ENCODE data around the gene GMCL2.
A peak's percentile ranks its signal among the peaks of the same experiment; 100 is the strongest.
"Not testable (repeated sequence)": the region's sequence is repeated elsewhere in the genome, so short reads cannot be mapped to it uniquely, and the experiment has no call there.

Gene GMCL2, protein sequence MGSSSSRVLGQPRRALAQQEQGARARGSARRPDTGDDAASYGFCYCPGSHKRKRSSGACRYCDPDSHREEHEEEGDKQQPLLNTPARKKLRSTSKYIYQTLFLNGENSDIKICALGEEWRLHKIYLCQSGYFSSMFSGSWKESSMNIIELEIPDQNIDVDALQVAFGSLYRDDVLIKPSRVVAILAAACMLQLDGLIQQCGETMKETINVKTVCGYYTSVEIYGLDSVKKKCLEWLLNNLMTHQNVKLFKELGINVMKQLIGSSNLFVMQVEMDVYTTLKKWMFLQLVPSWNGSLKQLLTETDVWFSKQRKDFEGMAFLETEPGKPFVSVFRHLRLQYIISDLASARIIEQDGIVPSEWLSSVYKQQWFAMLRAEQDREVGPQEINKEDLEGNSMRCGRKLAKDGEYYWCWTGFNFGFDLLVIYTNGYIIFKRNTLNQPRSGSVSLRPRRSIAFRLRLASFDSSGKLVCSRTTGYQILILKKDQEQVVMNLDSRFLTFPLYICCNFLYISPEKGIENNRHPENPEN

DNA sequence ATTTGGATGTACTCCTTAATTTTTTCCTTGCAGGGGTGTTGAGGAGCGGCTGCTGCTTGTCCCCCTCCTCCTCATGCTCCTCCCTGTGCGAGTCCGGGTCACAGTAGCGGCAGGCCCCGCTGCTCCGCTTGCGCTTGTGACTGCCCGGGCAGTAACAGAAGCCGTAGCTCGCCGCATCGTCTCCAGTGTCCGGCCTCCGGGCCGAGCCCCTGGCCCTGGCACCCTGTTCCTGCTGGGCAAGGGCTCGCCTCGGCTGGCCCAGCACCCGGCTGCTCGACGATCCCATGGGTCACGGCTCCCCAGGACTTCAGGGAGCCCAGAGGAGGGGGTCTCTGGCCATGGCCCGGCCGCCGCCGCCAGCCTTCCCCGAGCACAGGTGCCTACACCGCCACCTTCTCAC is at the start of gene GMCL2:
TSS of gene GMCL2 (minus strand) at position 358 of the 400 bp plus-strand sequence. CDS start at position 286, 72 bp downstream.
- DNase-seq (ENCODE audit: low spot score) = no peak

DNA sequence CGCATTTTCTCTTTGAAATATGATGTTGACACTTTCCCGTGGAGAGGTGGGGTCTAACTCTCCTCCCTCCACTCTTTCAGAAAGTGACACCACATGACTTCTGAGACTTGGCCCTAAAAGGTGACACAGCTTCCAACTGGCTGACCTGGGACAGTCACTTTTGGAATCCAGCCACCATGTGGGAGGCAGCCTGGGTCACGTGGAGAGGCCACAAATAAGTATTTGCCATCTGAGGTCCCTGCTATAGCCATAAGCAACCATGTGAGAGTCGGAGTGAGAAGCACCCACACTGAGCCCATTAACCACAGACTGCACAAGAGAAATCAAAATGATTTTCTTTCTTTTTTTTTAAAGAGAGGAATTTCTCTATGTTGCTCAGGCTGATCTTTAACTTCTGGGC is 49.5 kb upstream of the GMCL2 start:
- no peak for DNase-seq (ENCODE audit: low spot score)

DNA sequence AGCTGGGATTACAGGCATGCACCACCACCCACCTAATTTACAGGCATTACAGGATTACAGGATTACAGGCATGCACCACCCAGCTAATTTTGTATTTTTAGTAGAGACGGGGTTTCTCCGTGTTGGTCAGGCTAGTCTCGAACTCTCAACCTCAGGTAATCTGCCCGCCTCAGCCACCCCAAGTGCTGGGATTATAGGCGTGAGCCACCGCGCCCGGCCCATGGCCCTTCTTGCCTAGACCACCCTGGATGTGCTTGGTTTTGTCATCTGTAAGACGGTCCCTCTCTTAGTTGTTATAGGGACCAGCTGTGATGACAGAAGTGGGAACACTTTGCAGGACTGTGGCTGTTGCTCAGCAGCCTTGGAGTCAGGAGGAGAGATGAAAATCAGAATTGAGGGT is 49.0 kb upstream of the GMCL2 start:
- DNase-seq (ENCODE audit: low spot score) = no peak

DNA sequence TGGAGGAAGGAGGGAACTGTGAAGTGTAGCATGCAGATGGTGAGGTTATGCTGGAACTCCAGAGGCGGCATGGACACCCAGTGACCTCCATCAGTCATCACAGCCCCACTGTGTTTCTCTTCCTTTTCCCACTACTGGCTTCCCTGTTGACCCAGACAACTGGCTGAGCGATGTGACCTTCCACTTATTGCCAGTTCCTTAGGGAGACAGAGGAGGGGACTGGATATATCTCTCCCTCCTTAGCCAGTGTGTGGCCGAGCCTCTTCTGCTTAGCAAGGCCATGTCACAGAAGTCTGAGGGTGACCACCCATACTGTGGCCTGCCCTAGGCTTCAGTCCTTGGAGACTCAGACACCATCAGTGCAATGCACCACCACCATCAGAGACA is 48.4 kb upstream of the GMCL2 start:
- no peak for DNase-seq (ENCODE audit: low spot score)

DNA sequence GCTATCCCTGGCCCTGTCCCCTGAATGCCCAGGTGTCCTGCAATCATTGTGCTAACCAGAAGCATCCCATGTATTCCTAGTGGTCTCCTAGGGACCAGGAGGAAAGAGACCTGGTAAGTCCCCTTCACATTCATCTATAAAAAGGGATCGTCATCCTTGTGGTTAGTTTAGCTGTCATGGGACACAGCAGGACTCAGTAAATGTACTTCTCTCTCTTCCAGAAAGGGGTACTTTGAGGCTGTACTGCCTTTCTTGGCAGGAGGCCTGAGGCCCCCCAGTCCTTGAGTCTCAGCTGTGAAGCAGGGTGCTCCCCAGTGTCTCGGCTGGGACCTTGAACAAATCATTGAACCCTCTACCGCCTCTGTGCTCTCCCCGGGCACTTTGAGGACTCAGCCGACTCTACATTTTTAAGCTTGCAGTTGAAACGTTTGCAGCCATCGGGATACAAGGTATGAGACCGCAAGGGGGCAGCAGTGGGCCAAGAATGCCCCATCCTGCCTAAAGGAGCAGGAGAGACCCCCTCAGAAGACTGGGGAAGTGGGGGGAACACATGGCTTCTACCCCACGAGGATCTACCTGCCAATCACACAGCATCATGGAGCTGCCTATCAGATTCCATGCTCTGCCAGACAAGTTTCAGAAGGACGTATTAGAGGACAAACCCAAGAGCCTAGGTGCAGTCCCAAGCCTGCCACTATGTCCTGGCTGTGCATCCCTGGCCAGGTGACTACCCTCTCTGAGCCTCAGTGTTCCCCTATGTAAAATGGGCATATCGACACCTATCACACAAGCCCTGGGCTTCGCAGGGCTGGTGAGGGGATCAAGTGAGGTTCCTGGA is 47.8 kb upstream of the GMCL2 start:
- peak; percentile 78 for DNase-seq (ENCODE audit: low spot score)

DNA sequence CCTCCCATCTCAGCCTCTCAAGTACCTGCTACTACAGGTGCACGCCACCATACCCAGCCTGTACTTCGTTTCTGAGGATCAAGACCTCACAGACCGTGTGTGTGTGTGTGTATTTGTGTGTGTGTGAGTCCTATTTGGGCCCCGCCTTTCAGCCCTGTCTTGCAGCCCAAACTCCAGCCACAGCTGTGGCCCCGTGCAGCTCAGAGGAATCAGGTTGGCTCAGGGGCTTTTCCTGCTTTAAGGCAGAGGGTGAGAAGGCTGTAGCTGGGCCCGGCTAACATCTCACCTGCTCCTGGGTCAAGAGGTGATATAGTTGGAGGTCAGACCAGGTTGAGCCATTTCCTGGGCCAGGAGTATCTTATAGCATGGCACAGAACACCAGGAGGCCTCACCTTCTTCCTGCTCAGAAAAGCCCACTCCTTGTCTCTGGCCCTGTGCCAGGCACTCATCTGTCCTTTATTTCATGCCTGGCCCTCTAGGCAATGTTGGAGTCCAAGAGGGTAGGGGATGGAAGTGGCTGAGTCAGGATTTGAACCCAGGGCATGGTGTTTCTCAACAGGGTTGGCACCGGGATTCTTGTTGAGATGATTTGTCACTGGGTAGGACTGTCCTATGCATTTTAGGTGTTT is 47.1 kb upstream of the GMCL2 start:
- no peak for DNase-seq (ENCODE audit: low spot score)

DNA sequence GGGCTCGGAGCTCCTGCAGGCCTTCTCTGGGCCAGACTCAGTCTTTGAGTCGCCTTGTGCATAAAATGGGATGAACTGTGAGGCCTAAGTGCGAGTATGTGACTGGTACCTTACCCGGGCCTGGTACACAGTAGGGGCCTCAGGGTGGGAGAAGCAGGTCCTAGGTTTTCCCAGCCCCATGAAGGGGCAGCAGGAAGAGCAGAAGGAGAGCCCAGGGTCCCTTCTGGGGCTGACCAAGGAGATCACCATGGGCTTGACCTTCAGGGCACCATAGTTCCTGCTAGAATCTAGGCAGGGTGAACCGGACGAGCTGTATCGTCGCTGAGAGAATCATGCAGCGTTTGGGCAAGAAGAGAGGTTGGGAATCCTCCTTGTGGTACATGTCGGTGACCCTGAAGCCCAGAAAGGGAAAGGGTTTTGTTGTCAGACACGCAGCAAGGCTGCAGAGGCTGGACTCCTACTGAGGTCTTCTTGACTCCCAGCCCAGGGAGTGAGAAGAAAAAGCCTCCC is 45.8 kb upstream of the GMCL2 start:
- DNase-seq (ENCODE audit: low spot score) = no peak

DNA sequence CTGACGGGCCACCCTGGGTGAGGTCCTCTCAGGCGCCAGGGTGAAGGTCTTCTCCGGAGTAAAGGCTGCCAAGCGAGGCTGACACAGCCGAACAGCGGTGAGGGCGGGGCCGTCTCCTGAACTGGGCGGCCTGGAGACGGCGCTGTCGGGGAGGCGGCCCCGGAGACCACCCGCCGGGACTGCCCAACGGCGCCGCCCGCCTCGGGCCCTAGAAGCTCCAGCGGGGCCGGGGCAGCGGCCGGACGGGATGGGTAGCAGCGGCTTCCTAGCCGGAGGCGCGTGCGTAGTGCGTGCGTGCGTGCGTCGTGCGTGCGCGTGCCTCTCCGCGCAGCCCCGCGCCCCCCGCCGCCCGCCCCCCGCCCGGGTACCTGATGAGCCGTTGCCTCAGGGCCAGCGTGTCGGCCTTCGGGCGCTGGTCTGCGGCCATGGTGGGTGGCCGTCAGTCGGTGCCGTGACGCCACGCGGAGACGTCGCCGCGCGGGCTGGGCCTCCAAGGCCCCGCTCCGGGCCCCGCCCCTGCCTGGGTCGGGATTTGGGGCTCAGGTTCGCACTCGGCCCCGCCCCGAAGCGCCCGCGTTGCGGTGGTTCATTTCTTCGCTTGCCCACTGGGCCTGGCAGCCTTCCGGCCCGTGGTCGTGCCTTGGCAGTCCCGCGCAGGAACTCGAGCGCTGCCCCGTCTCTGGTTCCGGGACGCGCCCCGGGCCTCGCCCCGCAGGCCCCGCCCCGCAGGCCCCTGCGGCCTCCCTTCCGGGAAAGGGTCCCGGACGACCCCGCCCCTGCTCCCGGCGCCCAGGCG is 45.2 kb upstream of the GMCL2 start, which contains the start of gene PHYKPL:
TSS of gene PHYKPL (minus strand) at position 679 of the 796 bp plus-strand sequence. CDS start at position 427, 252 bp downstream.
- DNase-seq (ENCODE audit: low spot score) = peak; percentile 74

DNA sequence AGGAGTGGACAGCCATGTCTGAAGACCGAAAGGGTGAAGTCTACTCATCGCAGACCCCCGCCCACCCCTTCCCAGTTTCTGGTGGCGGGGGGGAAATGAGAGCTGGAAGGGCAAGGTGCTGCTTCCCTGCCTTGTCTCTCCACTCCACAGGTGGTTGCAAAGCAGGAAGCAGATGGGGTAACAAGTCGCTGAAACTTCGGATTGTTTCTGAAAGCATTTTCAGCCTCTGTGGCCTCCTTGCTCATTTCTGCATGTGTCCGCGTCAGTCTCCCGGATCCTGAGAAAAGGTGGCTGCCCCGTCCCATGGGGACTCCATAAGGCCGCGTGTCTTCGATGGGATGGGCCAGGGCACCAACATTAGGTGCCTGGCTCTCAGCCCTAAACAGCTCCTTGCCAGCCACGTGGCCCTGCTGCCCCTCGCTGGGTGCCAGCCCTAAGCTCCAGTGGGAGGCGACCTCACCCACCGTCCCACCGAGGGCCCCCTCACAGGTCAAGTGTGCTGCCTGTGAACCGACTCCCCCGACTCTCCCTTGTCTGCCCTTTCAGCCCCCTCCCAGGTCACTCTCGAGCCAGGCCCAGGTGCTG is 44.5 kb upstream of the GMCL2 start:
- no peak for DNase-seq (ENCODE audit: low spot score)

DNA sequence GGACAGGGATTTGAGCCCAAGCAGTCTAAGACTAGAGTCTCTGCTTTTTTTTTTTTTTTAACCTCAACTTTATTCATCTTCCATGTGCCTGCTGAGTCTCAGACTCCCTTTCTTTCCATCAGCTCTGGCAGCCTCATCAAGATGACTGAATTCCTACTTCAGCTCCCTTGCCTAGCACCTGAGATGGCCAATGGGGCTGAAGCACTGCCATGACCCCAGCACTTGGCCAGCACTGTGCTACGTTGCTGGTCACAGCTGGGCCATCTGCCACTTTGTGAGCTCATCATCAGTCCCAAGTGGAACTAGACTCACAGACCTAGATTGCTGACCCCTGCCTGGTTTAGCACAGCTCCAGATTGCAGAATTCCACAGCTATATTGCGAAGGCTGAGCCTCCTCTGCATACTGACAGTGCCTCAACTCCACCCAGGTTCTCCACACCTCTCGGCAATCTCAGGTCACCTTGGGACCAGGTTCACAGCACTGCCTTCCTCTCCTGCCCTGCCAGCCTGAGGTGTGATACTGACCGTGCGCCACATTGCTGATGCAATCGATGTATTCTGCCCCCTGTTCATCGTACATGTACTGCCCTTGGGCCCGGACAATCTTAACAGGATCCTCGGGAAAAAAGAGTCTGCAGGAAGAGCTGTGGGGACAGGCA is 43.8 kb upstream of the GMCL2 start:
- peak; percentile 55 for DNase-seq (ENCODE audit: low spot score)

DNA sequence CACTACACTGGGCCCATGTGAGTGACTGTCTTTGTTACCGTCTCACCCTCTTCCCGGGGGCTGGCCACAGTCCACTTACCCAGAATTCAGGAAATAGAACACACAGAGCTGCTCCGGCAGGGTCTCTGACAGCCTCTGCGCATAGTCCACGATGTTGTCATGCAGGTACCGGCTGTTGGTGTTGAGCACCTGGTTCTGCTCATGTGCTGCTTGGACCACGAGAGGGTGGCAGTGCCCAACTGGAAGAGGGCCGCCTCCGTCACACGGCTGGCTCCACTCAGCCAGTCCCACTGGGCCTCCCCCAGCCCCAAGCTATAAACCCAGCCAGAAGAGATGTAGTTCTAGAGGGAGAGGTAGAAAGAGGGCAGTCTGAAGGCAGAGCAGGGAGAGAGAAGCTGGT is 42.7 kb upstream of the GMCL2 start:
- DNase-seq (ENCODE audit: low spot score) = no peak

DNA sequence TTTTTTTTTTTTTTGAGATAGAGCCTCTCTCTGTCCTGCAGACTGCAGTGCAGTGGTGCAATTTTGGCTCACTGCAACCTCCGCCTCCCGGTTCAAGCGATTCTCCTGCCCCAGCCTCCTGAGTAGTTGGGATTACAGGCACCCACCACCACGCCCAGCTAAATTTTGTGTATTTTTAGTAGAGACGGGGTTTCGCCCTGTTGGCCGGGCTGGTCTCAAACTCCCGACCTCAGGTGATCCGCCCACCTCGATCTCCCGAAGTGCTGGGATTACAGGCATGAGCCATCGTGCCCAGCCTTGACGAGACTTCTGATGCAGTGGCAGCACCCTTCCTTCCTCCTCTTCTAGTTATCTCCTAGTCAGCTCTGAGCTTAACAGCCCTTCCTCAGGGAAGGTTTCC is 41.9 kb upstream of the GMCL2 start:
- not testable (repeated sequence) for DNase-seq (ENCODE audit: low spot score)

DNA sequence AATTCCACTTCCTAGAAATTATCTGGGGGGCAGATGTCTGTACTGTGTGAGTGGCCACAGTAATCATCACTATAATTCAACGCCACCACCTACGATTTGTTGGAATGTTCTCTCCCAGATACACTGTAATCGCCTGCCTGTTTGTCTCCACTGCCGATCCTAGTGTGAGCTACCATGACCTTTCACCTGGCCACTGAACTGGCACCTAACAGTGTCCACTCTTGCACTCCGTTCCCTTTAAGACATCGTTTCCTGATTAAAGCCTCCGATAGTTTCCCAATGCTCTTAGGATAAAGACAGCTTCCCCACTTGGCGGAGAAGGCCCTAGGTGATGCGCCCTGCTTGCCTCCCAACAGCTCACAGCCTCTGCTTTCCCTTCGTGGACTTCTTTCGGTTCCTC is 41.4 kb upstream of the GMCL2 start:
- no peak for DNase-seq (ENCODE audit: low spot score)

DNA sequence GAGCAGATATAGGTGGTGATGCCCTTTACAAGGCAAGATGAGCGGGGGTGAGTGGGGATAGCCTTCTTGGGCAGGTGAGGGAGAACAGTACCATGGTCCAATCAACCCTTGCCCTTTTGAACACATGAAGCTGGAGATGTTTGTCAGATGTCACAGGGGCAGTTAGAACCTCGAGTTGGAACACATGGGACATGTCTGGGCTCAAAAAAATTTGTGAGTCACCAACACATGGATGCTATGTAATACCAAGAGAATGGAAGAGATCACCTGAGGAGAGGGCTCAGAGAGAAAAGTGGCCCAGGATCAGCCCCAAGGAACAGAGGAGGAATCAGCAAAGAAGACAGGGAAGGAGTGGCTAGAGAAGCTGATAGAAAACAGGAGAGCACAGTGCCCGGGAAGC is 40.8 kb upstream of the GMCL2 start:
- no peak for DNase-seq (ENCODE audit: low spot score)

DNA sequence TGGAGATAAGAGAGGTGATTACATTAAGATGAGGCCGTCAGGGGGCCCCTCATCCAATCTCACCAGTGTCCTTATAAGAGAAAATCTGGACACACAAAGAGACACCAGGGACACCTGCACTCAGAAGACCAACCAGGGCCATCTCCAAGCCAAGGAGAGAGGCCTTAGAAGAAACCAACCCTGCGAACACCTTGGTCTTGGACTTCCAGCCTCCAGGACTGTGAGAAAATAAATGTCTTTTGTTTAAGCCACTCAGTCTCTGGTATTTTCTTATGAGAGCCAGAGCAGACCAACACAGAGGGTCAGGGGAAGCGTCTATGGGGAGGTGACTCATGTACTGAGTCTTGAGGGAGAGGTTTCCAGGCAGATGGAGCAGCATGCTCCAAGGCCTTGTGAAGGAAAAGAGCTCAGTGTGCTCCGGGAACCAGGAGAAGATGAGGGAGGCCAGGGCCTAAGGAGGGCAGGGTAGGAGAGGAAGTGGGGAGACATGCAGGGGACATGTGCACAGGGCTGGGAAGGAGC is 40.0 kb upstream of the GMCL2 start:
- DNase-seq (ENCODE audit: low spot score) = no peak

DNA sequence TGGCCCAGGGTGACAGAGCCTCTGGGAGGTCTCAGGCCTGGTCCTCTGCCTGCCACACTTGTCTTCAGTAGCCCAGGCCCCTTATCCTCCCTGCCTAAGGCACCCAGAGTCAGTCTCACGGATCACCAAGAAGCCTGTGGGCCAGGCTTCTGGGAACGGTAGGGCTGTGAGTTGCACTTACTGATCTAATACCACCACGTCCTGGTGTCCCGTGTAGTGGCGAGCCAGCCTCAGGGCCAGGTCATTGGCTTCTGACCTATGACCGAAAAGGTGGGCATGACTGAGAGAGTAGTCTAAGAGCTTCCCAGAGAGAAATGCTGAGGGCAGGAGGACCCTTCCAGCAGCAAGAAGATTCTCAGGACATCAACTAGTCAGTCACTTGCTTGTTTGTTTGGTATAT is 38.0 kb upstream of the GMCL2 start:
- DNase-seq (ENCODE audit: low spot score) = no peak

DNA sequence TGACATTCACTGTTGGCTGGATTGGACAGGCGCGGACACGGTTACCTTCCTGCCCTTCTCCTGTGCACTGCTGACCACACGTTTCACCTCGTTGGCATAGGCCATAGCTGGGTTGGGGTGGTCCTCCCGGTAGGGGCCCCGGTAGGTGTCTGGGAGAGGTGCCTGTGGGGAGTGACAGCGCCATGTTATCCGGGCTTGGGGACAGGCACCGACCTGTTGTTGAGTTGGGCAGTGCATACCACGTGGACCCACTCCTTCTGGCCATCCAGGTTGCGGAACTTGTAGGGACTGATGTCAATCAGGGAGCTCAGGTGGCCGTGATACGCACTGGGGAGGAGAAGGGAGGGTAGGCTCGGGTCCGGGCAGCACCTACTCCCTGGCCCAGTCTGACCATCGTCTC is 37.2 kb upstream of the GMCL2 start:
- DNase-seq (ENCODE audit: low spot score) = no peak

DNA sequence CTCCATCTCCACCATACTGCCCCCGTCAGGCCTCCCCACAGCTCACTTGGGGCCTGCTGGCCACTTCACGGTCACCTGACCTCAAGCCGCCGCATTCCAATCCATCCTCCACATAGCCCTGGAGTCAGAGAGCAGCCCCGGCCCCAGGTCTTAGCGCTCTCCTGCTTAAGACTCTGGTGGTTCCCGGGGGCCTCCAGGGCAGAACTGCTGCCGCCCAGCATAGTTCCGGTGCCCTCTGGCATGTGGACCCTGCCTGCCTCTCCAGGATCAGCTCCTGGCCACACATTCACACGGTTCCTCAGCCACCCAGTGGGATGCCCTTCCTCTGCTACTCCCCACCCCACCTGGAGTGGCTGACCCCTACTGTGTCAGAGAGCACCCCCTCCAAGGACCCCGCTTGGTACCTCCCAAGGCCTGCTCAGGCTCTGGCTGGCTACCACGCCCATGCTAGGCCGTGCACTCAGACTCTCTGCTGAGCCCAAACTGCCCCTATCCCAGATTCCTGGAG is 36.7 kb upstream of the GMCL2 start:
- DNase-seq (ENCODE audit: low spot score) = no peak

DNA sequence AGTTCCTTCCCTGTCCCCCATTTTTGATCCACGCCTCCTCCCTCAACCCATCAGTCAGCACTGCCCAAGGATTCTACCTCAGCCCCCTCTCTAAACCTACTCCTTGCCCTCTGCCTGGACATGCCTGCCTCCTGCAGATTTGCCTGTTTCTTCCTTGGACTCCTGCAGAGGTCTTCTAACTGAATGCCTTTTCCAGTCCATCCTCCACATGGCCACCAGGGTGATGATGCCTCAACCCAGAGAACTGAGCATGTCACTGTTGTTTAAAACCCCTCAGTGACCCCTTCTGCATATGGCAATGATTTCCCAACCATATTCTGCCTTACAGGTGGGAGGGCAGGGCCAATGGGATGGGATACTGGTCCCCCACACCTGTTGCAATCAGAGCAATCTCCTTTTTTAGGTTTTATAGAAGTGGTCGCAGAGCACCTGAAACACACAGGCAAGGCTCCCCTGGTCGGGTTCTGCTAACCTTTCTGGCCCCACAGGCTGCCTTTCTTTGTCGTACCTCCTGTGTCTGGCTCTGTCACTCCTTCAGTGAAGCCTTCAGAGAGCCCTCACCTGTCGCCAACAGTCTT is 36.1 kb upstream of the GMCL2 start:
- no peak for DNase-seq (ENCODE audit: low spot score)

DNA sequence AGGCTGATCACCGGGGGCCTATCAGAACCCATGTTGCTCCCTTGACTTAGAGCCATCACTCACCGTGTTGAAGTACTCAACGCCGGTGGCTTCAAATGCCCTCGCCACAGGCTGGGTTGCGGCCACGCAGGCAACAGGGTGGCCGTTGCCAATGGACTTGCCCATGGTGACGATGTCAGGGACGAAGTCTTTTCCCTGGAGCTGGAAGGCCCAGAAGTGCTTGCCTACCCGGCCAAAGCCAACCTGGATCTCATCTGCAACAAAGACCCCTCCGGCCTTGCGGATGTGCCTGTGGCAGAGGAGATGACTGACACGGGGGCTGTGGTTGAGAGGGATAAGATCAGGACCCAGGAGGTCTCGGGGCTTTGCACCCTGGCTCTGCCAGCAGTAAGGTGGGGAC is 35.1 kb upstream of the GMCL2 start:
- DNase-seq (ENCODE audit: low spot score) = no peak

All from Ammon's horn (tissue), 1 donor.